Stimulated activated CD4-positive, alpha-beta T cell treated with anti-CD3 and anti-CD28 coated beads, Interleukin-12 subunit alpha, Interleukin-12 subunit beta, amount 100 ng/mL, for 48 hours (primary cell): ENCODE measurements around the gene YPEL2.
"Not testable (repeated sequence)": the region's sequence is repeated elsewhere in the genome, so short reads cannot be mapped to it uniquely, and the experiment has no call there.

Source experiments
- DNase-seq, 3 donors: peaks; one replicate each; pipeline ENCODE4 v3.0.0-alpha.2; 2020; ENCODE audit warnings: low read depth in 2 of 3, low spot score in 1 of 3

Gene YPEL2

GRCh38 chr17:59375857-59376256 is 44.4 kb downstream of the YPEL2 start:
- no peak for DNase-seq

GRCh38 chr17:59376506-59376905 is 45.1 kb downstream of the YPEL2 start:
- no peak for DNase-seq

- DNase-seq, result no peak
Measured at GRCh38 chr17:59377410-59377809, 46.0 kb downstream of the YPEL2 start.

- no peak for DNase-seq
Measured at GRCh38 chr17:59378675-59379074, 47.2 kb downstream of the YPEL2 start.

- no peak for DNase-seq
Measured at GRCh38 chr17:59380474-59380873, 49.0 kb downstream of the YPEL2 start.

GRCh38 chr17:59381716-59382570 is 50.5 kb downstream of the YPEL2 start:
- no peak for DNase-seq

GRCh38 chr17:59383893-59384292 is 52.4 kb downstream of the YPEL2 start:
- DNase-seq, result no peak

GRCh38 chr17:59387351-59388068 is 56.1 kb downstream of the YPEL2 start:
- DNase-seq, result no peak

- DNase-seq, result no peak
Measured at GRCh38 chr17:59388069-59388556, 56.7 kb downstream of the YPEL2 start.

- no peak for DNase-seq
Measured at GRCh38 chr17:59389066-59389465, 57.6 kb downstream of the YPEL2 start.

- no peak for DNase-seq
Measured at GRCh38 chr17:59391021-59391420, 59.6 kb downstream of the YPEL2 start.

GRCh38 chr17:59392973-59393679 is 61.7 kb downstream of the YPEL2 start:
- no peak for DNase-seq

- DNase-seq, result not testable (repeated sequence)
Measured at GRCh38 chr17:59393742-59394410, 62.4 kb downstream of the YPEL2 start.

- no peak for DNase-seq
Measured at GRCh38 chr17:59396134-59396826, 64.8 kb downstream of the YPEL2 start.

GRCh38 chr17:59397316-59398073 is 66.0 kb downstream of the YPEL2 start:
- DNase-seq, result no peak

- DNase-seq, result no peak
Measured at GRCh38 chr17:59399914-59400313, 68.5 kb downstream of the YPEL2 start.

GRCh38 chr17:59400858-59401257 is 69.4 kb downstream of the YPEL2 start:
- DNase-seq, result no peak

- no peak for DNase-seq
Measured at GRCh38 chr17:59401274-59401673, 69.8 kb downstream of the YPEL2 start.

GRCh38 chr17:59401725-59402124 is 70.3 kb downstream of the YPEL2 start:
- DNase-seq, result no peak

- no peak for DNase-seq
Measured at GRCh38 chr17:59402760-59403159, 71.3 kb downstream of the YPEL2 start.
